Activated CD8-positive, alpha-beta T cell treated with anti-CD3 and anti-CD28 coated beads for 36 hours (primary cell): ENCODE data around the gene NANOS1. TPM values are rescaled to one million over a fixed set of nuclear protein-coding genes. Genes with fewer than 3 reads are reported as not detected.

ENCODE experiments used
- ATAC-seq: fragments of 200-7000 bp; cut with Tn5 transposase; one replicate; pipeline ENCODE4 v1.10.0; 2021; ENCODE audit warnings: mild to moderate bottlenecking, moderate library complexity
- CTCF ChIA-PET: fragments of 350-600 bp; sonication (Branson Sonifier 250); formaldehyde crosslinking; loops from one replicate; lab custom pipeline; 2021; ENCODE audit warnings: antibody characterized with exemption; lab: Charles Lee
- POLR2A ChIA-PET: fragments of 350-600 bp; sonication (Branson Sonifier 250); formaldehyde crosslinking; loops from one replicate; lab custom pipeline; 2021; ENCODE audit warnings: antibody characterized with exemption; lab: Charles Lee
- DNase-seq: peaks from one replicate; pipeline ENCODE4 v3.0.0-alpha.2; 2020
- H3K27ac Mint-ChIP-seq: one replicate; pipeline ENCODE4 v1.8.0; 2021; ENCODE audit warnings: mild to moderate bottlenecking, mixed read lengths
- H3K27me3 Mint-ChIP-seq: one replicate; pipeline ENCODE4 v1.8.0; 2021; ENCODE audit warnings: mixed read lengths
- H3K36me3 Mint-ChIP-seq: one replicate; pipeline ENCODE4 v1.8.0; 2021; ENCODE audit warnings: low read depth, mixed read lengths
- H3K4me1 Mint-ChIP-seq: one replicate; pipeline ENCODE4 v1.8.0; 2021; ENCODE audit warnings: low read depth, mixed read lengths
- H3K4me3 Mint-ChIP-seq: one replicate; pipeline ENCODE4 v1.8.0; 2021; ENCODE audit warnings: mild to moderate bottlenecking, moderate library complexity, mixed read lengths
- H3K9me3 Mint-ChIP-seq: one replicate; pipeline ENCODE4 v1.8.0; 2021; ENCODE audit warnings: mixed read lengths
- intact Hi-C: fragments of 100-400 bp; cut with micrococcal nuclease; formaldehyde crosslinking; loops from one replicate; pipeline ENCODE4 v1.10.0; 2022
- total RNA-seq, 2 experiments: library from RNA; stranded (reverse); gene quantifications; one replicate each; pipeline ENCODE4 v1.2.3, GENCODE V29; 2021
- TF ChIP-seq, protein P1 (sequence below): fragments of 200-600 bp; IDR thresholded peaks from one replicate; pipeline ENCODE4 v1.8.0; 2022; ENCODE audit warnings: antibody characterized with exemption, mild to moderate bottlenecking

Gene NANOS1
- total RNA-seq, 2 experiments from 2014 or later: 0.20 TPM; not detected in 1

DNA sequence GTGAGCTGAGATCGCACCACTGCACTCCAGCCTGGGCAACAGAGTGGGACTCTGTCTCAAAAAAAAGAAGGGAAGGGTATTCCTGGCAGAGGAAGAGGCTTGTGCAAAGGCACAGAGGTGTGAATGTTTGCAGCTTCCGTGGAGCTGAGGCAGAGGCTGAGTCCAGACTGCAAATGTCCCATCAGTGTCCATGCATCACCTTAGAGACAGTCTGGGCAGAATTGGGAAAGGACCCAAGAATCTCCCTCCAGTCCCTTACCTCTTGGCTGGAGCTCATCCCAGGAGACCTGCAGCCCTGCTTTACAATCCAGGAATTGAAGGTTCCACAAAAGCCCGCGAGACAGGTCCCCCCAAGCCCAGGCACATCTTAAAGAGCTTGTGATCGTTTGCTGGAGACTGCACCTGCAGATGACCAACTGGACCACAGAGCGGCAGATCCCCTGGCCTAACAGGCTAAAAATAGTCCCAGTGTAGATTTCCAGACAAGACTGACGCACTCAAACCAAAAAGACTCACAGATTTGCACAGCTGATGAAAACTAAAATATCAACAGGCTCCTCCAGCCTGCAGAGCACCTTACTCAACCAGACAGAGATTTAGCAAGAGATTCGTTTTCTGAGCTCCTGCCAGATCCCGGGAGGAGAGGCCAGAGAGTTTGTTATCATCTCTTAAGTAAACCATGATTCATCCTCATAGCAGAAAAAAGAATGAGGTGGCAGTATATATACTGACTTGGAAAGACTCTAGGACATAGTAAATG lies 22.9 kb upstream of the NANOS1 start:
- Mint-ChIP-seq H3K27me3 (peaks cover 13% of the 10 kb centered on the region), H3K36me3 (no peaks in the 10 kb centered on the region), H3K27ac (no peak overlapping the region), H3K4me3 (no peak overlapping the region), H3K9me3 (no peaks in the 10 kb centered on the region), H3K4me1 (no peaks in the 10 kb centered on the region)
- CTCF ChIA-PET: no interaction called here
- no peak for ATAC-seq
- TF ChIP-seq, protein P1, sequence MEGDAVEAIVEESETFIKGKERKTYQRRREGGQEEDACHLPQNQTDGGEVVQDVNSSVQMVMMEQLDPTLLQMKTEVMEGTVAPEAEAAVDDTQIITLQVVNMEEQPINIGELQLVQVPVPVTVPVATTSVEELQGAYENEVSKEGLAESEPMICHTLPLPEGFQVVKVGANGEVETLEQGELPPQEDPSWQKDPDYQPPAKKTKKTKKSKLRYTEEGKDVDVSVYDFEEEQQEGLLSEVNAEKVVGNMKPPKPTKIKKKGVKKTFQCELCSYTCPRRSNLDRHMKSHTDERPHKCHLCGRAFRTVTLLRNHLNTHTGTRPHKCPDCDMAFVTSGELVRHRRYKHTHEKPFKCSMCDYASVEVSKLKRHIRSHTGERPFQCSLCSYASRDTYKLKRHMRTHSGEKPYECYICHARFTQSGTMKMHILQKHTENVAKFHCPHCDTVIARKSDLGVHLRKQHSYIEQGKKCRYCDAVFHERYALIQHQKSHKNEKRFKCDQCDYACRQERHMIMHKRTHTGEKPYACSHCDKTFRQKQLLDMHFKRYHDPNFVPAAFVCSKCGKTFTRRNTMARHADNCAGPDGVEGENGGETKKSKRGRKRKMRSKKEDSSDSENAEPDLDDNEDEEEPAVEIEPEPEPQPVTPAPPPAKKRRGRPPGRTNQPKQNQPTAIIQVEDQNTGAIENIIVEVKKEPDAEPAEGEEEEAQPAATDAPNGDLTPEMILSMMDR: no peak
- POLR2A ChIA-PET: no interaction called here
- DNase-seq: no peak
- intact Hi-C loops: no loop called here

DNA sequence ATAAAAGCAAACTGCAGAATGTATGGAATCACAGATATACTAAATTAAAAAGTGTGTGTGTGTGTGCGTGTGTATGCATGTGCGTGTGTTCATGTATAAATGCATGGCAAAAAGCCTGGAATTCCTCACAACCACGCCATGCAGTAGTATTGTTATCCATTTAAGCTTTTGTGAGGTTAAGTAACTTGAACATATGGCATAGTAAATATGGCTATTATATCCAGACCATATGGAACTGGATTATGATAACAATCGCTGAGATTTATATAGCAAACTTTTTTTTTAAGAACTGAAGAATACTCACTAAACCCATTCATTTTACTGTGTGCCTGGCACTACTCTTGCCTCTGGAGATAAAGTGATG lies 22.3 kb upstream of the NANOS1 start:
- CTCF ChIA-PET: no interaction called here
- Mint-ChIP-seq H3K27me3 (peaks cover 10% of the 10 kb centered on the region), H3K27ac (no peak overlapping the region), H3K4me1 (no peaks in the 10 kb centered on the region), H3K4me3 (no peak overlapping the region), H3K9me3 (no peaks in the 10 kb centered on the region), H3K36me3 (no peaks in the 10 kb centered on the region)
- POLR2A ChIA-PET: no interaction called here
- DNase-seq (no peak), ATAC-seq (no peak)
- TF ChIP-seq, protein P1: no peak
- intact Hi-C loops: no loop called here

DNA sequence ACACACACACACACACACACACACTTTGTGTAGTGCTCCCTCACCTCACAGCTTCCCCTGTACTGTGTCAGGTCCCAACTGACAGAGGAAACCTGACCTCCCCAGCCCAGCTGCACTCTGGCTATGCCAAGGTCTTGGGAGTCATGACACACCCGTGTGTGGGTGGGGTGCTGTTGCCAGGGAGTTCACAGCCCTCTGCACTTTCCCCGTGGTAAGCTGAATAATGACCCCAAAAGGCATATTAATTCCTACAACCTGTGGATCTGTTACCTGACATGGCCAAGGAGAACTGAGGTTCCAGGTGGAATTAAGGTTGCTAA lies 8.9 kb upstream of the NANOS1 start:
- H3K36me3 Mint-ChIP-seq: no peaks in the 10 kb centered on the region
- peaks cover 4% of the 10 kb centered on the region for H3K4me1 Mint-ChIP-seq
- no peak overlapping the region for H3K4me3 Mint-ChIP-seq
- ChIA-PET POLR2A (interaction anchor here (0.6 kb wide), 1 partner anchor 161 kb away, joined by 3 read pairs; no protein-coding TSS in a partner anchor), CTCF (no interaction called here)
- peak; percentile 62 for DNase-seq
- intact Hi-C loops: no loop called here
- ATAC-seq: peak; percentile 77
- H3K27me3 Mint-ChIP-seq: peaks cover 4% of the 10 kb centered on the region
- no peak overlapping the region for H3K27ac Mint-ChIP-seq
- no peaks in the 10 kb centered on the region for H3K9me3 Mint-ChIP-seq
- TF ChIP-seq, protein P1: no peak

DNA sequence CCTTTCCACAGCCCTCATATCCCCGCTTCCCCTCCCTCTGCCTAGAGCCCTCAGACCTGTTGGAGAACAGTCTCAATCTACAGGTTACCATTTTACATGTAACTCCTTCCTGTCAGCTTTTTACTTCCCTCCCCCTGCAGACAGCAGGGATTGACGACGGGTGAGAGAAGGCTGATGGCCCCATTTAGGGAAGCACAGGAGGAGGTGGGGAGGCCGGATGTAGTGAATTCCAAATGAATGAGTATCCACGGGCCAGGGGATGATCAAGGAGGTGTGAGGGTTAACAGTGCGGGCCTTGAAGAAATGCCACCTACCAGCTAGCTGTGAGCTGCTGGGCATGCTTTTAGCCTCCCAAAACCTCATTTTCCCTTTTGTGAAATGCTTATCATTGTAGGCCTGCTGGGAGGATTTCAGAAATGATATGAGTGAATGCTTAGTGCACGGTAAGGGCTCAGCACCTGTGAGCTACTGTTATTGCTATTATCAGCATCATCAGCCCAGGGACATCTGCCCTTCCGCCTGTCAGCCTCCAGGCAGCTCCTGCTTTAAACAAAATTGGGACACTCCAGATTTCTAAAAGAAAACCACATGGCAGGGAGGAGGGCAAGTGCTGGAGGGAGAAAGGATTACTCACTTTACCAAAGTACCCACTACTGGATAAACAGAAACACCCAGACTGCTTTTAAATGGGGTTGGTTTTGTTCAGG lies 6.5 kb upstream of the NANOS1 start:
- Mint-ChIP-seq H3K4me1 (peaks cover 4% of the 10 kb centered on the region), H3K36me3 (no peaks in the 10 kb centered on the region), H3K27me3 (peaks cover 3% of the 10 kb centered on the region), H3K9me3 (no peaks in the 10 kb centered on the region), H3K27ac (no peak overlapping the region), H3K4me3 (no peak overlapping the region)
- CTCF ChIA-PET: no interaction called here
- intact Hi-C loops: no loop called here
- TF ChIP-seq, protein P1: no peak
- POLR2A ChIA-PET: interaction anchor here (1.0 kb wide), 1 partner anchor 9 kb away, joined by 3 read pairs; no protein-coding TSS in a partner anchor
- DNase-seq (no peak), ATAC-seq (no peak)

DNA sequence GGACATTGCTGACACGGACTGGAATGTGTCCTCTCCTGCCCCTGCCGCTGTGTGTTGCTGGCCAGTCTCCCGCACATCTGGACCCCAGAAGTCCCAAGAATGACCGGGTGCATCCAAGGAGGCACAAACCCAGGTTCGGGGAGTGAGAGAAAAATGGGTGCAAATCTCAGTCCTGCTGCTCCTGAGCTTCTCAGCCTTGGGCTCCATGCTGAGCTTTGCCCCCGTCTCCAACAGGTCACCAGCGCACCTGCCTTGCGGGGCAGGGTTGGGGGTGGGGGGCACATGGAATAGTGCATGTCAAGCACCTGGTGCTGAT lies 6.0 kb upstream of the NANOS1 start:
- ChIA-PET CTCF (no interaction called here), POLR2A (no interaction called here)
- ATAC-seq: no peak
- Mint-ChIP-seq H3K4me1 (peaks cover 4% of the 10 kb centered on the region), H3K4me3 (no peak overlapping the region), H3K27ac (no peak overlapping the region), H3K9me3 (no peaks in the 10 kb centered on the region), H3K36me3 (no peaks in the 10 kb centered on the region), H3K27me3 (peaks cover 3% of the 10 kb centered on the region)
- intact Hi-C loops: no loop called here
- TF ChIP-seq, protein P1: no peak
- DNase-seq: no peak
